ENCODE data around the gene CCM2L. TPM values are rescaled to one million over a fixed set of nuclear protein-coding genes. Genes with fewer than 3 reads are reported as not detected.

CCM2L gene
- total RNA-seq, 1 donor from 2014 or later: 0.11 TPM

DNA sequence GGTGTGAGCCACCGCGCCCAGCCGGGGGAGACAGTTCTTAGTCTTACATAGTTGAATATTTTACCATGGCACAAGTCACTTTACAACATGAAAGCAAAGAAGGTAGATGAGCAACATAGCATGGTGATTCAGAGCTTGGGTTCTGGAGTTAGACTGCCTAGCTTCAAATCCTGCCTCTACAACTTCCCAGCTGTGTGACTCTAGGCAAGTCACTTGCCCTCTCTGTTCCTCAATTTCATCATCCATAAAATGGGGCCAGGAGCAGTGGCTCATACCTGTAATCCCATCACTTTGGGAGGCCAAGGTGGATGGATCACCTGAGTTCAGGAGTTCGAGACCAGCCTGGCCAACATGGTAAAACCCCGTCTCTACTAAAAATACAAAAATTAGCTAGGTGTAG is 68.1 kb downstream of the CCM2L start:
- FAIRE-seq (no peak), DNase-seq (ENCODE audit: low read depth) (no peak)
- Histone ChIP-seq H3K27ac (ENCODE audit: low read depth, low read length) (no peak overlapping the region), H3K9ac (ENCODE audit: low read length) (no peak overlapping the region), H4K20me1 (ENCODE audit: insufficient read depth, low read length) (no peaks in the 10 kb centered on the region), H3K4me2 (ENCODE audit: low read length) (no peak overlapping the region), H3K4me3 (ENCODE audit: insufficient read depth, low read depth, low read length) (no peak overlapping the region), H3K79me2 (ENCODE audit: insufficient read depth, low read length) (no peaks in the 10 kb centered on the region), H2AFZ (ENCODE audit: low read depth, low read length) (no peak overlapping the region), H3K36me3 (ENCODE audit: insufficient read depth, low read length) (no peaks in the 10 kb centered on the region), H3K4me1 (ENCODE audit: insufficient read depth, low read length) (no peaks in the 10 kb centered on the region), H3K9me3 (ENCODE audit: insufficient read depth, low read depth, low read length) (no peaks in the 10 kb centered on the region), H3K27me3 (ENCODE audit: insufficient read depth, low read length) (peaks cover 38% of the 10 kb centered on the region)
- Mint-ChIP-seq H3K27me3 (ENCODE audit: low read depth, unreplicated experiment) (peaks cover 51% of the 10 kb centered on the region), H3K4me3 (ENCODE audit: unreplicated experiment) (no peak overlapping the region), H3K9me3 (ENCODE audit: unreplicated experiment) (peaks cover 4% of the 10 kb centered on the region), H3K4me1 (ENCODE audit: low read depth, unreplicated experiment) (no peaks in the 10 kb centered on the region), H3K27ac (ENCODE audit: unreplicated experiment) (no peak overlapping the region), H3K36me3 (ENCODE audit: low read depth, unreplicated experiment) (no peaks in the 10 kb centered on the region)
- no peak for TF ChIP-seq EZH2 (IDR thresholded peaks at IDR 0.05; ENCODE audit: insufficient read depth, low read length)

DNA sequence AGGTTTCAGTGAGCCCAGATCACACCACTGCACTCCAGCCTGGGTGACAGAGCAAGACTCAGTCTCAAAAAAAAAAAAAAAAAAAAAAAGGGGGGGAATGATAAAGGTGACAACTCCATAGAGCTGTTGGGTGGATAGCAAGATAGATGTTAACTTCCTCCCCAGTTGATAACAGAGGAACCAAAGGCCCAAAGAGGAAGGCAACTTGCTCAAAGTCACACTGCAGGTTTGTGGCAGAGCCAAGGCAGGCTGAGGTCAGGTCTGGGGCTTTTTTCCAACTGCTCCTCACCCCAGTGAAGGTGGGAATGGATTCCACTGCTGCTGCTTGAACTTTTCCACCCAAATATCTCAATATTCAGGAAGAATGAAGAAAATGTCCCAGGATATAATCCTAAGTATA is 68.6 kb downstream of the CCM2L start:
- peaks cover 54% of the 10 kb centered on the region for H3K27me3 Mint-ChIP-seq (ENCODE audit: low read depth, unreplicated experiment)

DNA sequence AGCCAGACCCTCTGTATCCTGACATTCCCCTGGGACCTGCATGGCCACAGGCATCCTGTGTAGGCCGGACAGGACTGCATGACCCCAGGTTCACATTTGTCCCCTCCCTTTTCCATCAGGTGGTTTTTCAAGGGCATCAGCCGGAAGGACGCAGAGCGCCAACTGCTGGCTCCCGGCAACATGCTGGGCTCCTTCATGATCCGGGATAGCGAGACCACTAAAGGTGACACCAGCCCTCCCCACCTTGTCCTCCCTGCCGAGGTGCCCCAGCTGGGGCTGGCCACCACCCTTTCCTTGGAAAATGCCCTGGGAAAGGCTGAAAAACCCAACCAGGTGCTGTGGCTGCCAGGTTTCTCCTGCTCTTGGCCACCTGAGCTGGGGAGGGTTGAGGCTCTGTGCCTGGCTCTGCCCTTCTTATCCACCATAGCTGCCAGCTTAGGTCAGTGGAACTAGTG is 69.4 kb downstream of the CCM2L start:
- Mint-ChIP-seq H3K36me3 (ENCODE audit: low read depth, unreplicated experiment) (no peaks in the 10 kb centered on the region), H3K4me1 (ENCODE audit: low read depth, unreplicated experiment) (no peaks in the 10 kb centered on the region), H3K27ac (ENCODE audit: unreplicated experiment) (no peak overlapping the region), H3K4me3 (ENCODE audit: unreplicated experiment) (no peak overlapping the region), H3K9me3 (ENCODE audit: unreplicated experiment) (peaks cover 4% of the 10 kb centered on the region), H3K27me3 (ENCODE audit: low read depth, unreplicated experiment) (peaks cover 55% of the 10 kb centered on the region)
- Histone ChIP-seq H3K4me1 (ENCODE audit: insufficient read depth, low read length) (no peaks in the 10 kb centered on the region), H2AFZ (ENCODE audit: low read depth, low read length) (no peak overlapping the region), H3K36me3 (ENCODE audit: insufficient read depth, low read length) (no peaks in the 10 kb centered on the region), H3K27me3 (ENCODE audit: insufficient read depth, low read length) (peaks cover 43% of the 10 kb centered on the region), H3K27ac (ENCODE audit: low read depth, low read length) (no peak overlapping the region), H3K79me2 (ENCODE audit: insufficient read depth, low read length) (no peaks in the 10 kb centered on the region), H3K4me3 (ENCODE audit: insufficient read depth, low read depth, low read length) (no peak overlapping the region), H3K9me3 (ENCODE audit: insufficient read depth, low read depth, low read length) (no peaks in the 10 kb centered on the region), H3K9ac (ENCODE audit: low read length) (no peak overlapping the region), H3K4me2 (ENCODE audit: low read length) (no peak overlapping the region), H4K20me1 (ENCODE audit: insufficient read depth, low read length) (no peaks in the 10 kb centered on the region)
- FAIRE-seq (no peak), DNase-seq (ENCODE audit: low read depth) (no peak)
- TF ChIP-seq EZH2 (IDR thresholded peaks at IDR 0.05; ENCODE audit: insufficient read depth, low read length): no peak
- TF ChIP-seq, protein P1, sequence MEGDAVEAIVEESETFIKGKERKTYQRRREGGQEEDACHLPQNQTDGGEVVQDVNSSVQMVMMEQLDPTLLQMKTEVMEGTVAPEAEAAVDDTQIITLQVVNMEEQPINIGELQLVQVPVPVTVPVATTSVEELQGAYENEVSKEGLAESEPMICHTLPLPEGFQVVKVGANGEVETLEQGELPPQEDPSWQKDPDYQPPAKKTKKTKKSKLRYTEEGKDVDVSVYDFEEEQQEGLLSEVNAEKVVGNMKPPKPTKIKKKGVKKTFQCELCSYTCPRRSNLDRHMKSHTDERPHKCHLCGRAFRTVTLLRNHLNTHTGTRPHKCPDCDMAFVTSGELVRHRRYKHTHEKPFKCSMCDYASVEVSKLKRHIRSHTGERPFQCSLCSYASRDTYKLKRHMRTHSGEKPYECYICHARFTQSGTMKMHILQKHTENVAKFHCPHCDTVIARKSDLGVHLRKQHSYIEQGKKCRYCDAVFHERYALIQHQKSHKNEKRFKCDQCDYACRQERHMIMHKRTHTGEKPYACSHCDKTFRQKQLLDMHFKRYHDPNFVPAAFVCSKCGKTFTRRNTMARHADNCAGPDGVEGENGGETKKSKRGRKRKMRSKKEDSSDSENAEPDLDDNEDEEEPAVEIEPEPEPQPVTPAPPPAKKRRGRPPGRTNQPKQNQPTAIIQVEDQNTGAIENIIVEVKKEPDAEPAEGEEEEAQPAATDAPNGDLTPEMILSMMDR (IDR thresholded peaks at IDR 0.05; ENCODE audit: insufficient read depth, low read depth, low read length): no peak

More for the DNA sequence above, 68.6 kb downstream of the CCM2L start:
- H3K4me3 ChIP-seq (ENCODE audit: insufficient read depth, low read depth, low read length): no peak overlapping the region
- no peaks in the 10 kb centered on the region for H3K36me3 ChIP-seq (ENCODE audit: insufficient read depth, low read length)
- no peaks in the 10 kb centered on the region for H4K20me1 ChIP-seq (ENCODE audit: insufficient read depth, low read length)
- H3K79me2 ChIP-seq (ENCODE audit: insufficient read depth, low read length): no peaks in the 10 kb centered on the region
- H3K27ac Mint-ChIP-seq (ENCODE audit: unreplicated experiment): no peak overlapping the region
- TF ChIP-seq EZH2 (IDR thresholded peaks at IDR 0.05; ENCODE audit: insufficient read depth, low read length): no peak
- TF ChIP-seq, protein P1 (IDR thresholded peaks at IDR 0.05; ENCODE audit: insufficient read depth, low read depth, low read length): no peak
- H3K9me3 Mint-ChIP-seq (ENCODE audit: unreplicated experiment): peaks cover 4% of the 10 kb centered on the region
- DNase-seq (ENCODE audit: low read depth): no peak
- no peak overlapping the region for H3K4me2 ChIP-seq (ENCODE audit: low read length)
- peaks cover 41% of the 10 kb centered on the region for H3K27me3 ChIP-seq (ENCODE audit: insufficient read depth, low read length)
- no peak overlapping the region for H3K27ac ChIP-seq (ENCODE audit: low read depth, low read length)
- H3K4me1 ChIP-seq (ENCODE audit: insufficient read depth, low read length): no peaks in the 10 kb centered on the region
- H3K4me1 Mint-ChIP-seq (ENCODE audit: low read depth, unreplicated experiment): no peaks in the 10 kb centered on the region
- no peaks in the 10 kb centered on the region for H3K36me3 Mint-ChIP-seq (ENCODE audit: low read depth, unreplicated experiment)
- H3K4me3 Mint-ChIP-seq (ENCODE audit: unreplicated experiment): no peak overlapping the region
- no peak overlapping the region for H3K9ac ChIP-seq (ENCODE audit: low read length)
- H2AFZ ChIP-seq (ENCODE audit: low read depth, low read length): no peak overlapping the region
- FAIRE-seq: no peak
- H3K9me3 ChIP-seq (ENCODE audit: insufficient read depth, low read depth, low read length): no peaks in the 10 kb centered on the region

Measured in astrocyte (in vitro differentiated cells and primary cell).